Natural killer cell treated with Interleukin-12 subunit alpha and Interleukin-12 subunit beta and Interleukin-15 and Interleukin-18, amount 100 ng/mL, for 72 hours (primary cell): ENCODE results near the gene ADORA2A. TPM values are rescaled to one million over a fixed set of nuclear protein-coding genes. Genes with fewer than 3 reads are reported as not detected.
A peak's percentile ranks its signal among the peaks of the same experiment; 100 is the strongest.

Experiments used
- ATAC-seq, 2 donors: fragments of 150-1000 bp; cut with Tn5 transposase in 1 of 2; sonication (Bioruptor Pico), chemical (Tn5 transposase) in 1 of 2; 2 replicates each; pipeline ENCODE4 v1.10.0; 2021
- DNase-seq: peaks from one replicate; pipeline ENCODE4 v3.0.0; 2022; ENCODE audit warnings: low spot score
- H3K27ac Mint-ChIP-seq, 2 donors: 1 replicate in 1 of 2; 2 replicates in 1 of 2; pipeline ENCODE4 v1.8.0; 2022; ENCODE audit warnings: mixed read lengths in 2 of 2, mild to moderate bottlenecking in 1 of 2, moderate library complexity in 1 of 2
- H3K27me3 Mint-ChIP-seq, 2 donors: 1 replicate in 1 of 2; 2 replicates in 1 of 2; pipeline ENCODE4 v1.8.0; 2022; ENCODE audit warnings: mixed read lengths in 2 of 2
- H3K36me3 Mint-ChIP-seq: one replicate; pipeline ENCODE4 v1.8.0; 2022; ENCODE audit warnings: mixed read lengths
- H3K4me1 Mint-ChIP-seq, 2 donors: 1 replicate in 1 of 2; 2 replicates in 1 of 2; pipeline ENCODE4 v1.8.0; 2022; ENCODE audit warnings: low read depth in 2 of 2, mixed read lengths in 2 of 2, mild to moderate bottlenecking in 1 of 2
- H3K4me3 Mint-ChIP-seq: one replicate; pipeline ENCODE4 v1.8.0; 2022; ENCODE audit warnings: mixed read lengths
- H3K9me3 Mint-ChIP-seq: 2 replicates; pipeline ENCODE4 v1.8.0; 2022; ENCODE audit warnings: mixed read lengths
- total RNA-seq, 2 donors: library from RNA; stranded (reverse); gene quantifications; one replicate each; pipeline ENCODE4 v1.2.3, GENCODE V29; 2022

Gene ADORA2A
- total RNA-seq, 2 donors from 2014 or later = 29.0 to 81.6 TPM

- H3K4me3 Mint-ChIP-seq = no peak overlapping the region
- DNase-seq (no peak), ATAC-seq (no peak)
- H3K4me1 Mint-ChIP-seq = peaks cover 0 to 39% of the 10 kb centered on the region in 2 donors
- H3K36me3 Mint-ChIP-seq = no peaks in the 10 kb centered on the region
- H3K9me3 Mint-ChIP-seq = no peaks in the 10 kb centered on the region
- no peaks in the 10 kb centered on the region for H3K27me3 Mint-ChIP-seq
- H3K27ac Mint-ChIP-seq = peak overlapping the region in 1 of 2 donors; percentile 51
Measured at GRCh38 chr22:24446260-24446611, 18.8 kb downstream of the ADORA2A start.

DNA sequence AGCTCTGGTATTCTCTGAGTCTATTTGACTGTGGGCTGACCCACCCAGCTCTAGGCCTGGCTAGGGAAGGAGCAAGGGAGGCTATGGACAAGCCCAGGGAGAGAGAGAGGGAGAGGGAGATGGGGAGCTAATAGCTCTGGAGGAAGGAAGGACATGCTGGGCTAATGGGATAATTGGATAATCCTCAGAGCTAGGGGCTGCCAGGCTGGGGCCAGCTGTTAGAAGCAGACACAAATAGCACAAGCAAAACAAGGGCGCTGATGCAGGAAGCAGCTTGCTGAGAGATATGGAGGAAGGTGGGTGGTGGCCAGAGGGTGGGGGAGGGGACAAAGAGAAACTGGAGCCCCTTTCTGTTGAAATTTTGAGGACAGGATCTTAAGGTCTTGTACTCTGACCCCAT, 23.2 kb downstream of the ADORA2A start:
- H3K27me3 Mint-ChIP-seq = no peaks in the 10 kb centered on the region
- no peak overlapping the region for H3K4me3 Mint-ChIP-seq
- DNase-seq (no peak), ATAC-seq (no peak)
- no peaks in the 10 kb centered on the region for H3K36me3 Mint-ChIP-seq
- peak overlapping the region in 1 of 2 donors; percentile 1 for H3K27ac Mint-ChIP-seq
- no peaks in the 10 kb centered on the region for H3K9me3 Mint-ChIP-seq
- H3K4me1 Mint-ChIP-seq = peaks cover 0 to 19% of the 10 kb centered on the region in 2 donors

DNA sequence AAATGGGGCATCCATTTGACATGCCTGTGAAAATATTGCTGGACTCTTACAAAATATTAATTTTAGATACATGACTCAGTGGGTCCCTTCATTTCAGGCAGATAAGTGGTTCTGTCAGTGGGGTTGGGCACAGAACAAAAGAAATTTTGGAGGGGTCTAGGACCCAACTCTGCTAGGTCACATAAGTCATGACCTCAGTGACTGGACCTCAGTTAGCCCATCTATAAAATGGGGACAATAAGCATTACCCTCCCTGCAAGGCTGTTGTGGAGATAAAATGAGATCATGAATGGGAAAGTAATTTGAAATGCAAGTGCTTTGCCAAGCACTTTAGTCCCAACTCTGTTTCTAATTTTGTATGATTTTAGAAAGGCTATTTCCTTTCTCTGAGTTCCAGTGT, 23.8 kb downstream of the ADORA2A start:
- Mint-ChIP-seq H3K9me3 (no peaks in the 10 kb centered on the region), H3K36me3 (no peaks in the 10 kb centered on the region), H3K4me1 (peaks cover 0 to 16% of the 10 kb centered on the region in 2 donors), H3K27me3 (no peaks in the 10 kb centered on the region), H3K4me3 (no peak overlapping the region), H3K27ac (no peak overlapping the region)
- no peak for ATAC-seq
- DNase-seq = no peak

DNA sequence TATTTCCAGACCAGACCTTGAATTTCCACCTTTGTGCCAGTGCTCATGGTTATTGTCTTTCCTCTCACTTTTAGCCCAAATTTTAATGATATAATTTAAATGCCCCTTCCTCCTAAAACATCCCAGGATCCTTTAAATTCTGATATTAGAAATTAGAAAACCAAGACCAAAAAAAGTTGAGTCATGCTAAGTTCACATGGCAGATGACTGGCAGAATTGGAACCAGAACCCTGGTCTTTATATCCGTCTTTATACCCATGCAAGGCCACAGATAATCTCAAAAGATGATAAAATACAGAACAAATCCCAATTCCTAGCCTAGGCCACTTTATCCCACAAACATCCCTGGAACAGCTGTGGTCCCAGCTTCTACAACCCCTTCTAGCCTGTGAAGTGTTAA, 26.5 kb downstream of the ADORA2A start:
- ATAC-seq (no peak), DNase-seq (no peak)
- no peak overlapping the region for H3K4me3 Mint-ChIP-seq
- H3K36me3 Mint-ChIP-seq = no peaks in the 10 kb centered on the region
- peaks cover 0 to 11% of the 10 kb centered on the region in 2 donors for H3K4me1 Mint-ChIP-seq
- H3K27me3 Mint-ChIP-seq = no peaks in the 10 kb centered on the region
- H3K27ac Mint-ChIP-seq = no peak overlapping the region
- H3K9me3 Mint-ChIP-seq = no peaks in the 10 kb centered on the region

- no peak overlapping the region for H3K4me3 Mint-ChIP-seq
- DNase-seq (no peak), ATAC-seq (no peak)
- H3K4me1 Mint-ChIP-seq = peaks cover 7 to 9% of the 10 kb centered on the region in 2 donors
- H3K27ac Mint-ChIP-seq = no peak overlapping the region
- H3K9me3 Mint-ChIP-seq = no peaks in the 10 kb centered on the region
- no peaks in the 10 kb centered on the region for H3K36me3 Mint-ChIP-seq
- no peaks in the 10 kb centered on the region for H3K27me3 Mint-ChIP-seq
Measured at GRCh38 chr22:24455039-24455438, 27.6 kb downstream of the ADORA2A start.

DNA sequence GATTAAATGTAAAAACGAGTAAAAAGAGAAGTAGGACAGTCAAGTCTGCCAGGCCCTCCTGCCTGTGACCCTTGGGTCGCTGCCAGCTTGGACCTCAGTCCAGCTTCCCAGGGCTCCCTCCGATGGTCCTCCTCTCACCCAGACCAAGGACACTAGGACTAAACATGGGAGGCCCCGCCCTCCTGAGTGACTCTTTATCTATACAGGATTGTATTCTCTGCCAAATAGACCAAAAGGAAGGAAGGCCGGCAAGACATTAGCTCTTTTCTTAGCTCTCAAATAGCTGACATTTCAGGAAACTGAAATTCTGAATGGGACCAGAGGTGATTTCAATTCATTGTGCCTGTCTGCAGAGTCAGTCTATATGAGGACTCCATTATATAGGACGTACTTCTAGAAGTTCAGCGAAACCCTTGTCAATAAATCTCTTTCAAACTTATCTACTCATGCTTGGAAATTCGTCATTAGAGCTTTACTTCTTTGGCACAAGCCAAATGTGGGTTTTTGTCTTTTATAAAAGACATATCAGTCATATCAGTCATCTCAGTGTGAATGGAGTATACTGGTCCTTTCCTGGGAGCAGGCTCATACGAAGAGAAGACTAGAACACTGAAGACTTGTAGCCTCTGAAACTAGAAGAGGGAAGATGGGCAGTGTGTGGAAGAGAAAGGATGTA, 28.5 kb downstream of the ADORA2A start:
- H3K4me1 Mint-ChIP-seq = peaks cover 8 to 14% of the 10 kb centered on the region in 2 donors
- ATAC-seq (no peak), DNase-seq (no peak)
- H3K4me3 Mint-ChIP-seq = no peak overlapping the region
- peak overlapping the region in 1 of 2 donors; percentile 9 for H3K27ac Mint-ChIP-seq
- no peaks in the 10 kb centered on the region for H3K36me3 Mint-ChIP-seq
- H3K27me3 Mint-ChIP-seq = no peaks in the 10 kb centered on the region
- no peaks in the 10 kb centered on the region for H3K9me3 Mint-ChIP-seq

DNA sequence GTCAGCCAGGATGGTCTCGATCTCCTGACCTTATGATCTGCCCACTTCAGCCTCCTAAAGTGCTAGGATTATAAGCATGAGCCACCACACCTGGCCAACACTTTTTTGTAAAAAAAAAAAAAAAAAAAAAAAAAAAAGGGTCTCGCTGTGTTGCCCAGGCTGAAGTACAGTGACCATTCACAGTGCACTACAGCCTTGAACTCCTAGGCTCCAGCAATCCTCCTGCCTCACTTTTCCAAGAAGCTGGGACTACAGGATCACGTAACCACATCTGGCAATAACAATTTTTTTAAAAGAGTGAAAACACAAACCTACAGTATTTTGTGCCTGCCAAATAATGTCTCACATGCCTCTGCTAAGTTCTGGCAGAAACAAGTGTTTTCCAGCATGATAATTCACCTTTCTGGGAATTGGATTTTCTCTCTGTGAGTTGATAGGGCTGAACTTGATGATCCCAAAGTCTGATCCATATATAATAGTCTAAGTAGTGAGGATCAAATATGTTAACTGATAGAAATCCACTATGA, 30.6 kb downstream of the ADORA2A start:
- H3K27me3 Mint-ChIP-seq = no peaks in the 10 kb centered on the region

DNA sequence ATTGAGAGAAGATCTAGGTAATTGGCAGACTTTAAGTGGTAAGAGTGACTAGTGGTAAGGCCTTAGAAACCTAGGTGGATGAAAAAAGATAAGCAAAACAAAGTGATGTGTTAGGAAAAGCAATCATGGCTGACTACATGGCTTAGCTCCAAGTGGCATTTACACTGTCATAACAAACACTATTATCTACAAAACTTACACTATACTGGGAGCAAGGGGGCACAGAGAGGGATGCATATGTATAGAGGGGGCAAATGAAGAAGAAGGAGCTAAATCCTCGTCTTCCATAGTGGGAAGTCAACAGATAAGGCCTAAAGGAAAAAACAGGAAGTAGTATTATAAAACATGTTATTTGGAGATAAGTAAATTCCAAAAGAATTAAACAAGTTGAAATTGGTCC, 32.5 kb downstream of the ADORA2A start:
- H3K36me3 Mint-ChIP-seq = no peaks in the 10 kb centered on the region
- peak overlapping the region in 1 of 2 donors; percentile 11 for H3K27ac Mint-ChIP-seq
- no peaks in the 10 kb centered on the region for H3K27me3 Mint-ChIP-seq
- no peak overlapping the region for H3K4me3 Mint-ChIP-seq
- no peak for ATAC-seq
- H3K4me1 Mint-ChIP-seq = peaks cover 8 to 15% of the 10 kb centered on the region in 2 donors
- no peak for DNase-seq
- no peaks in the 10 kb centered on the region for H3K9me3 Mint-ChIP-seq

More for the DNA sequence above, 30.6 kb downstream of the ADORA2A start:
- H3K36me3 Mint-ChIP-seq = no peaks in the 10 kb centered on the region
- no peaks in the 10 kb centered on the region for H3K9me3 Mint-ChIP-seq
- DNase-seq (no peak), ATAC-seq (no peak)
- H3K27ac Mint-ChIP-seq = no peak overlapping the region
- no peak overlapping the region for H3K4me3 Mint-ChIP-seq
- peaks cover 8 to 15% of the 10 kb centered on the region in 2 donors for H3K4me1 Mint-ChIP-seq

- Mint-ChIP-seq H3K9me3 (no peaks in the 10 kb centered on the region), H3K36me3 (no peaks in the 10 kb centered on the region), H3K4me3 (peak overlapping the region; percentile 23), H3K27me3 (no peaks in the 10 kb centered on the region), H3K27ac (peak overlapping the region in 1 of 2 donors; percentile 61), H3K4me1 (peaks cover 11 to 19% of the 10 kb centered on the region in 2 donors)
- DNase-seq (no peak), ATAC-seq (peak; percentile 78 to 83)
Measured at GRCh38 chr22:24460418-24461089, 33.2 kb downstream of the ADORA2A start.

DNA sequence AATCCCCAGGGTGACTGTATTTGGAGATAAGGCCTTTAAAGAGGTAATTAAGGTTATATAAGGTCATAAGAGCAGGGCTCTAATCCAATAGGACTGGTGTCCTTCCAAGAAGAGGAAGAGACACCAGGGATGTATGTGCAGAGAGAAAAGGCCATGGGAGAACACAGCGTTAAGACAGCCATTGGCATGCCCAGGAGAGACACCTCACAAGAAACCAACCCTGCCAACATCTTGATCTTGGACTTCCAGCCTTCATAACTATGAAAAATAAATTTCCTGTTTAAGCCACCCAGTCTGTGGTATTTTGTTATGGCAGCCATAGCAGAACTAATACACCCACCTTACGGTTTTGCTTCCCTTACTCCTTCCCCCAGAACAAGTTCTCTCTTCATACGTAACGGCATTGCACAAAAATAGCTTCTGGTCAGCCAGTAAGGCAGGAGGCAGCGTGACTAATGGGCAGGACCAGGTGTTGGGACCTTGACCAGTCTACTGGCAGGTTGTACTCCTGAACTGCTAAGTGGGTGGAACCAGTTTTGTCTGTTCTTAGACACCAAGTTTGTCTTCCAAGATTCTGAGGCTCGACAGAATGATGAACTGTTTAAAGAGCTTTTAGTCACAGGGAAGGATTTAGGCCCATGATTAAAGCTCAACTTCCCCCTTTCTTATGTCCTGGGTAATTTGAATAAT, 35.8 kb downstream of the ADORA2A start:
- DNase-seq = no peak
- no peaks in the 10 kb centered on the region for H3K36me3 Mint-ChIP-seq
- H3K4me1 Mint-ChIP-seq = peaks cover 14 to 22% of the 10 kb centered on the region in 2 donors
- H3K4me3 Mint-ChIP-seq = no peak overlapping the region
- no peaks in the 10 kb centered on the region for H3K27me3 Mint-ChIP-seq
- ATAC-seq = no peak
- H3K9me3 Mint-ChIP-seq = no peaks in the 10 kb centered on the region
- H3K27ac Mint-ChIP-seq = no peak overlapping the region

DNA sequence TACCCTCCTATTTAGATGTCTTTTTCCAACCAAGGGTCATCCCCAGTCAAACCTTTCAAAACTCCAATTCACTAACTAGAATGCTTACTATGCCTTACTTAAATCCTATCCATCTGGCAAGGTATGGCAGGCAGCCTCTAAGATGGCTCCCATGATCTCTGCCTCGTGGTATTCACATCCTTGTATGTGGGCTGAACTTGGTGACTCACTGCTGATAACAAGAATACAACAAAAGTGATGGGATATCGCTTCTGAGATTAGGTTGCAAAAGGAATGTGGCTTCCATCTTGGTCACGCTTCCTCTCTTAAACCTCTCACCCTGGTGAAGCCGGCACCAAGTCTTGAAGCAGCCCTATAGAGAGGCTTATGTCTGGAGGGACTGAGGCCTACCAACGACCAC, 38.2 kb downstream of the ADORA2A start:
- Mint-ChIP-seq H3K36me3 (no peaks in the 10 kb centered on the region), H3K9me3 (no peaks in the 10 kb centered on the region), H3K4me1 (peaks cover 10 to 12% of the 10 kb centered on the region in 2 donors), H3K27me3 (no peaks in the 10 kb centered on the region), H3K4me3 (no peak overlapping the region), H3K27ac (no peak overlapping the region)
- peak in 1 of 2 donors; percentile 53 for ATAC-seq
- no peak for DNase-seq

- H3K27me3 Mint-ChIP-seq = no peaks in the 10 kb centered on the region
- no peaks in the 10 kb centered on the region for H3K9me3 Mint-ChIP-seq
- DNase-seq = no peak
- H3K36me3 Mint-ChIP-seq = no peaks in the 10 kb centered on the region
- ATAC-seq = no peak
- peaks cover 6 to 8% of the 10 kb centered on the region in 2 donors for H3K4me1 Mint-ChIP-seq
- H3K4me3 Mint-ChIP-seq = no peak overlapping the region
- no peak overlapping the region for H3K27ac Mint-ChIP-seq
Measured at GRCh38 chr22:24465975-24466374, 38.6 kb downstream of the ADORA2A start.

GRCh38 chr22:24466716-24467328, 39.4 kb downstream of the ADORA2A start:
- Mint-ChIP-seq H3K9me3 (no peaks in the 10 kb centered on the region), H3K4me1 (peaks cover 6 to 7% of the 10 kb centered on the region in 2 donors), H3K27ac (no peak overlapping the region), H3K27me3 (no peaks in the 10 kb centered on the region), H3K36me3 (no peaks in the 10 kb centered on the region), H3K4me3 (no peak overlapping the region)
- ATAC-seq (no peak), DNase-seq (no peak)
